NCI-H2196 treated with DMSO at 0.1 percent for 48 hours (cell line): Measurements from ENCODE around the gene PPP1R14C.

Experiments
- DNase-seq: peaks from one replicate; lab custom pipeline; 2025; ENCODE audit not compliant: unreplicated experiment; lab: John Stamatoyannopoulos, UW

The PPP1R14C gene

DNA sequence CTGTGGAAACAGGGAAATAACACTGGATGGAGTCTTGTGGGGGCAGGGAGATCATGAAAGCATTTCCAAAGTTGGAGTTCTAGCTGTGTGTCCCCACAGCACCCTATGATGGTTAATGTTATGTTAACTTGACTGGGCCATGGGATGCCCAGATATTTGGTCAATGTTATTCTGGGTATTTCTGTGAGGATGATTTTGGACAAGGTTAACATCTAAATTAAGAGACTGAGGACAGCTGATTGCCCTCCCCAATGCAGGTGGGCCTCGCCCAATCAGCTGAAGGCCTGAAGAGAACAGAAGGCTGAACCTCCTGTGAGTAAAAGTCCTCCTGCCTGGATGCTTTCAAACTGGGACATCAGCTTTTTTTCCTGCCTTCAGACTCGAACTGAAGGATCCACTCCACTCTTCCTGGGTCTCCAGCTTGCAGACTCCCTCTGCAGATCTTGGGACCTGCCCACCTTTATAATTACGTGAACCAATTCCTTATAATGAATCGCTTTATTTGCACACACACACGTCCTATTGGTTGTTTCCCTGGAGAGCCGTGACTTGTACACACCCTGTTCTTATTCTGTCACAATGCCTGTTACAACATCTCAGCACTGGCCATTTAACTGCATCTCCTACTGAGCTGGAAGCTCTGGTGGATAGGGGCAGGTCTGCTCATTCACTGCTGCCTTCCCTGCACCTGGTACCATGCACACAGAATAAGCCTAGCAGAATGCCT is 126.4 kb downstream of the PPP1R14C start:
- DNase-seq: no peak

- DNase-seq: no peak
These were observed 127.0 kb downstream of the PPP1R14C start for GRCh38 chr6:150269857-150270223.

DNA sequence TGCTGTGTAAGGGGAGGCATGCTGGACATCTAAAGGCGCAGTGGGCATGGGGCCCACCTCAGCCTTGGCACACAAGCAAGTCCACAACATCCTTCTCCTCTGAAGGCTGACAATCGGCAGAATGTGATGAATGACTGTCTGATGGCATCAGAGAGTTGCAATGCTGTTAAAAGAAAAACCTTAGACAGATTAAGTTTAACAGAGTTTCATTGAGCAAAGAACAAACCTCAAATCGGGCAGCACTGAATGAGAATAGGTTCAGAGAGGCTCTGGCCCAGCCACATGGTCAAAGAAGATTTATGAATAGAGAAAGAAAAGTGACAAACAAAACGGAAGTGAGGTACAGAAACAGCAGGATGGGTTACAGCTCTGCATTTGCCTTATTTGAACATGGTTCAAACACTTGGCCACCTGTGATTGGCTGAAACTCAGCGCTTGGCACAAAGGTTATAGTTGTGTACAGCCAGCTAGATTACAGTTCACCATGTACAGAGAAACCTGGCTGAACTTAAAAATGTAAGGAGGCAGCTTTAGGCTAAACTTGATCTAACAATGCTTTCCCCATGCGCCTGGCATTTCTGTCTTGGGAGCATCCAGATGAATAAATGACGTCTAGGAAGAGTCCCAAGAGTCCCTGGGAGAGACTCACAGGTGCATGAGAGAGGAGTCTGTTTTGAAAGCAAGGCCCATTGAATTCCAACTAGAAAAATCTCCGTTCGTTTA is 127.6 kb downstream of the PPP1R14C start:
- no peak for DNase-seq

- no peak for DNase-seq
These were observed 128.3 kb downstream of the PPP1R14C start for GRCh38 chr6:150271172-150271500.

DNA sequence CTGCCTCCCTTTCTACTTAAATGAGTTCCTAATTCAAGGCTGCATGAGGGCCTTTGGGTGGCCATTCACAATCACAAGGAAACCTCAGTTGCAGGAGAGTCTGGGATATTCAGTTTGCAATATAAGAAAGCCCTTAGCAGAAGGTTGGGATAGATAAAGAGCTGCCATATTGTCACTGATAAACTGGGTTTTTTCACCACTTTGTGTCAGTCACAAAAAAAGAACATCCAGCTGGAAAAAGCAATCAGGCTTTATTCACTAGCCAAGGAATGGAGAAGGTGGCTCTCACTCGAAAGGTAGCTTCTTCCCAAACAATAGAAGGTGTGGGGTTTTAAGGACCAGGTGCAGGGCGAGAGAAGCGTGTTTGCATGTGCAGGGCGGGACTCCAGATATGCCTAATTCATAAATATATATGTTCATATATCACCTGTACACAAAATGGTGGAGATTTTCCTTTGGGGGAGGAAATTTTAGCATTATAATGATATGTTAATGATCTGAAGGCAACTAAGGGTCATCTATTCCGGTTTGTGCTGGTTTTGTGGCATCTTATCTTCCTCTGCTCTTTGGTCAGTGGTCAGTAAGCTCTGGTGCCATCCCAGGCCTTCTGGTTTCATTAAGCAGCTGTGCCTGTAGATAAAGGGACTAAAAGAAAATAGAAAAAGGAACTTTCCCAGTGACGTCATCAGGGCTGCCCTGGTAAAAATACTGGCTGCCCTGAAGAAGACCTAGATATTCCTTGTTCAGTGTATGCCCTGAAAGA is 128.8 kb downstream of the PPP1R14C start:
- no peak for DNase-seq

DNA sequence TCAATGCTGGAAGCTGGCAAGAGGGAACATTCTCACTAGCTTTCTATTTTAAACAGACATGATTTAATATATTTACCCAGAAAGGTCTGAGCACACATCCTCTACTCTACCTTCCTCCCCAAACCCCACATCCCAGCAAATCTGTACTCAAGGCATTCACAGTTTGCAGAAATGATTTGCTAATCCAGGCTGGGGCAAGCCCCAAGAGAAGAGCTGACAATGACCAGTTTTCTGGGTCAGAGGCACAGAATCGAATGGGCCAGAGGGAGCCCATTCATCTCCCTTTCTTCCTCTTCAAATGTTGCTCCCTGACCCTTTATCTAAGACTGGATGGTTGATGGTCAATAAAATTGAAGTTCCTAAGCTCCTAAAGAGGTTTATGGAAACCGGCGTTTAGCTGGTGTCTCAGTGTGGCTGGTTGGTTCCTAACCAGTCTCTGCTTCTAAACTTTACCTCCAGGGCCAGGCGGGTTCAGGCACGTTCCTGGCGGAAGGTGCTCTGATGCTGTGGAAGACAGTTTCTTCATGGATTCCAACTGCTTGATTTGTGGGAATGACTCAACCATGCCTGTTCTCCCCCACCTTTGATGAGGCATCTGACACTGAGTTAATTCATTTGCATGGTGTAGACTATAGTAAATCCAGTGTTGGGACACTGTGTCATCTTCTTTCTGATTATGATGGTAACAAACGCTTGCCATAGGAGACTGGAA is 129.6 kb downstream of the PPP1R14C start:
- DNase-seq: no peak

DNA sequence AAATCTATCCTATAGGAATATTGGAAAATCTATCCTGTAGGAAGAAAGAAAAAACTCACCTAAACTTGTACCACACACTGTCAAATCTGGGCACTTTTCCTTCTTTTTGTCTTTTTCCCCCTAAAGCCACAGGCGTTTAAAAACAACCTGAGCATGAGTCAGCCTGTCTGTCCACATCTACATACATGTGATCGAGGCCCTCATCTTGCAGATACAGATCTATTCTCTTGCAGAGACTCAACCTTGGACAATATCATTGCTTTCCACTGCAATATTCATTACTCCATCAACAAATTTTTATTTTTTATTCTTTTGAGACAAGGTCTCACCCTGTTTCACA is 130.1 kb downstream of the PPP1R14C start:
- DNase-seq: no peak

DNA sequence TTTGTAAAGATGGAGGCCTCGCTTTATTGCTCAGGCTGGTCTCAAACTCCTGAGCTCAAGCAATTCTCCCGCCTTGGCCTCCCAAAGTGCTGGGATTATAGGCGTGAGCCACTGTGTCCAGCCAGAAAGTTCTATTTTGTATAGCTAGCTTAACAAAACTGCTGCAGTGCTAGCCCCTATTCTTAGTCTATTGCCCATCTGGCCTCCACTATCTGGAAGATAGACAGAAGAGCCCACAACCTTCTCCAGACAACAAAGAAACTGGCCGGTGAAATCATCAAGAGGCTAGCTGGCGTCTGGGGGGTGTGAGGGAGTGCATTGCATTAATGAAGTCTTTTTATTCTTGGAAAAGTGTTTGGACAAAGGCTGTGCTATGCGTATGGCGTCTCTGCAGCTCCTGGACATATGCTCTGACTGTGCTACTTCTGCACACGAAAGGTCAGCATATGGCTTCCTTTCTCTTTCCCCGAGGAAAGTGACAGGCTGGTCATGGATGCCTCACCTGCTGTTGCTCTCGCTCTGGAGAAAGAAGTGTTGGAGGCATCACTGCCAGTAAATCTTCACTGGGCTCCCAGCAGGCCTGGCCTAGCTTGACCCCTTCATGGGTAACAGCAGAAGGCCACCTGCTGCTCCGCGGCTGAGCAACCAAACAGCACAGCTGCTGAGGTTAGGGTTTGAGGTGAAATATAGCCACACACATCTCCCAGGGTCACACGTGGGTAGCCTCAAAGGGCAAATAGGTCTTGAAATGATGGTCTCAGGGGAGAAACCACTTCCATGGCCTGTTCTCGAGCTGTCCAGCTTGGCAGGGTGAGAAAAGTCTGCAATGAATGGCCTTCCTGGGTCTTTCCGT is 130.8 kb downstream of the PPP1R14C start:
- DNase-seq: no peak

- DNase-seq: no peak
These were observed 132.6 kb downstream of the PPP1R14C start for GRCh38 chr6:150275489-150275888.

- no peak for DNase-seq
These were observed 133.5 kb downstream of the PPP1R14C start for GRCh38 chr6:150276168-150276936.

DNA sequence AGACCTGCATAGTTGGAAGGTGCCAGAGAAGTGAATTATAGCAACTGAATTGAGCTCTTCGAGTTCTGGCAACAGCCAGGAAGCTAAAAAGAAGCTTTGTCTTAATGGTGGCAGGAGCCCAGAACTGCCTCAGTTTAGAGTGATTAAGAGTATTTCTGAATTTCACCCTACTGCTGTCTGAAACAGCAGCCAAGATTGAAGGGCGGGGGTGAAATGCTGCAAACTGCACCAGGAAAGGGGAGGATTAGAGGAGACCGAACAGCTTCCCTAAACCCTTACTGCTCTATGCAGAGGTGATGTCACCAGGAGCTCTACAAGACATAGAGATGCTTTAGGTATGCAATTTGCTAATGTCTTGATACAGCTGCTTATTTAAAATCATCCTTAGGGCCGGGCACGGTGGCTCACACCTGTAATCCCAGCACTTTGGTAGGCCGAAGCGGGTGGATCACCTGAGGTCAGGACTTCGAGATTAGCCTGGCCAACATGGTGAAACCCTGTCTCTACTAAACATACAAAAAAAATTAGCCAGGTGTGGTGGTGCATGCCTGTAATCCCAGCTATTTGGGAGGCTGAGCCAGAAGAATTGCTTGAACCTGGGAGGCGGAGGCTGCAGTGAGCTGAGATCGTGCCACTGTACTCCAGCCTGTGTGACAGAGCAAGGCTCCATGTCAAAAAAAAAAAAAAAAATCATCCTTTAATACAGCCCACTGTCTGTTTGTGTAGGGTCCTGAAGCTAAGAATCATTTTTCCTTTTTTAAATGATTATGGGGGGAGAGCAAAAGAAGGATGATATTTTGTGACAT is 134.3 kb downstream of the PPP1R14C start:
- no peak for DNase-seq

GRCh38 chr6:150279533-150279932 is 136.7 kb downstream of the PPP1R14C start:
- DNase-seq: no peak

GRCh38 chr6:150280703-150281102 is 137.9 kb downstream of the PPP1R14C start:
- DNase-seq: no peak

DNA sequence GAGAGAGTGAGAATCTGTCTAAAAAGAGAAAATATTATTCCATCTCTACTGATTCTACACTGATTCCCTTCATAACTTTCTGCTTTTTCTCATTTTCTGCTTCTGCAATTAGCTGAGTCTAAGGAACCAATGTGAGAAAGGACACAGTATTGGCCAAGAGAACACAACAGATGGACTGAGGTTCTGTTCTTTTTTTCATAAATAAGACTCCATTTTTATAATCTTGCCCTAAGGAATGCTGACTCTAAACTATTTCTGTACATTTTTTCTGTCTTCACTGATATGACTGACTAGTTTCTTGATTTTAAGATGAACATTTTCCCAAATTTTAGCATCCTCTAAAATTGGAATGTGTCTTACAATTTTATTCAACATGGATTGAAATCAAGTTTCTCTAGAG is 138.9 kb downstream of the PPP1R14C start:
- no peak for DNase-seq

DNA sequence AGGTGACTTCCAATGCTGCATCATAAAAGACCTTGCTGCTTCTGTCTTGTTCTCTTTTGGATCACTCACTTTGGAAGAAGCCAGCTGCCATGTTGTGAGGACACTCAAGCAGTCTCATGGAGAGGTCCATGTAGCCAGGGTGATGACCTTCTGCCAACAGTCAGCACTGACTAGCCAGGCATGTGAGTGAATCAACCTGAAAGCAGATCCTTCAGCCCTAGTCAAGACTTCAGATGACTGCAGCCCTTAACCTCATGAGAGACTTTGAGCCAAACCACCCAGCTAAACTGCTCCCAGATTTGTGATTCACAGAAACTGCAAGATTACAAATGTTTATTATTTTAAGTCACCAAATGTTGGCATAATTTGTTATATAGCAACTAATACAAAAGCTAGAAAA is 140.0 kb downstream of the PPP1R14C start:
- DNase-seq: no peak

DNA sequence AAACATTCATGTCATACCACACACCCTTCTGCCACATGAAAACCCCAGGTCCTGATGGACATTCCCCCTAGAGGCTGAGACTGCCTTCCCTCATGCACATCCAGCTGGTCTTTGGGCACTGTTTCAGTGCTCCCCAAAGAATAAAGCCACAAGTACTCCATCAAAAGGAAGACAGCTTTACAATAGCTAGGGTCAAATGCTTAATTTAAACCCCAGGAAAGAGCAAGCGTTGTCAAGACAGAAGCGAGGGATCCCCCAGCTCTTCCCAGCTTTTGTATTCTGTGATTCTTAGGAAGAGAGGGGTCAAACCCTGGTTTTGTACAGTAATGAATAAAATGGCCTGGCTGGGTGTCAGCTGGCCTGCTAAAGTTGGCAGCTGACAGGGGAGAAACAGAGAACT is 143.6 kb downstream of the PPP1R14C start:
- no peak for DNase-seq

DNA sequence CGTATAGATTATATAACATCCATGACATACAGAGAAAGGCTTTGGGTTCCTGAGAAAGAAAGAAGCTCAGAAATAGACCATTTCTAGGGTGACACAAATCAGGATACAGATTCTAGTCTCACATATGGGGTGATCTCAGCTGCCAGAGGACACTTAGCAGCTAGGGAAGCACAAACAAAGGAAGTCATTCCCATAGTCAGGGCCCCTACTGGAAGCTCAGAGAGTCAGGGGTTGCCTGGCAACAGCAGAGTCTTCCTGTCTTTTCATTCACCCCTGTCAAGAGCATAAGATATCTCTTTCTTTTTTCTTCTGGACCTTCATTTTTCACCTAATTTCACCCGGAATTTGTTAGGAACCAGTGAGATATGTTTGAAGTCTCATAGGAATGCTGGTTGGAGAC is 144.1 kb downstream of the PPP1R14C start:
- no peak for DNase-seq

GRCh38 chr6:150288456-150288855 is 145.6 kb downstream of the PPP1R14C start:
- DNase-seq: no peak

- DNase-seq: no peak
These were observed 146.7 kb downstream of the PPP1R14C start for GRCh38 chr6:150289454-150290071.
